CD14-positive monocyte (primary cell): Measurements from ENCODE around the gene MIPEP. TPM values are rescaled to one million over a fixed set of nuclear protein-coding genes. Genes with fewer than 3 reads are reported as not detected.

ENCODE experiments used
- DNase-seq, 3 donors: peaks; one replicate each; pipeline ENCODE4 v3.0.0-alpha.2; 2011 to 2022
- H2AFZ ChIP-seq: 2 replicates; pipeline ENCODE4 v1.6.0; 2012; ENCODE audit warnings: mild to moderate bottlenecking, low read depth, low read length, inconsistent platforms; ENCODE audit not compliant: insufficient read depth, poor library complexity, severe bottlenecking
- H3K27ac ChIP-seq, 2 donors: 1 replicate in 1 of 2; 2 replicates in 1 of 2; pipeline ENCODE4 v1.5.1; 2012 to 2013; ENCODE audit warnings: low read length in 2 of 2, control low read depth in 1 of 2, inconsistent platforms in 1 of 2, low read depth in 1 of 2, mild to moderate bottlenecking in 1 of 2
- H3K27me3 ChIP-seq, 2 donors: one replicate each; pipeline versions ENCODE4 v1.6.0 to v1.6.1; 2011 to 2013; ENCODE audit warnings: low read length in 2 of 2; ENCODE audit not compliant: control insufficient read depth in 2 of 2, insufficient read depth in 2 of 2
- H3K36me3 ChIP-seq, 2 donors: replicated peaks in 1 of 2; 1 replicate in 1 of 2; 2 replicates in 1 of 2; pipeline versions ENCODE4 v1.5.1 to v1.6.1; 2012 to 2013; ENCODE audit warnings: low read length in 2 of 2, control low read depth in 1 of 2, inconsistent platforms in 1 of 2, mild to moderate bottlenecking in 1 of 2; ENCODE audit not compliant: insufficient read depth in 2 of 2, control insufficient read depth in 1 of 2
- H3K4me1 ChIP-seq, 2 donors: 1 replicate in 1 of 2; 2 replicates in 1 of 2; pipeline versions ENCODE4 v1.5.1 to v1.6.1; 2012 to 2013; ENCODE audit warnings: low read length in 2 of 2, control low read depth in 1 of 2, inconsistent platforms in 1 of 2, mild to moderate bottlenecking in 1 of 2, moderate library complexity in 1 of 2; ENCODE audit not compliant: insufficient read depth in 2 of 2, control insufficient read depth in 1 of 2
- H3K4me2 ChIP-seq: replicated peaks from 2 replicates; pipeline ENCODE3; 2012; ENCODE audit warnings: low read length, moderate library complexity, mild to moderate bottlenecking; ENCODE audit not compliant: poor library complexity, severe bottlenecking; ENCODE audit errors: extremely low read depth
- H3K4me3 ChIP-seq, 3 experiments: fragments of 200-600 bp in 1 of 3; sonication (generic) in 1 of 3; replicated peaks in 1 of 3; 1 replicate in 2 of 3; 2 replicates in 1 of 3; pipeline ENCODE4 v1.5.1; 2011 to 2013; ENCODE audit warnings: low read length in 3 of 3, mild to moderate bottlenecking in 3 of 3, control low read depth in 2 of 3, low read depth in 2 of 3, inconsistent platforms in 1 of 3, moderate library complexity in 1 of 3
- H3K79me2 ChIP-seq: 2 replicates; pipeline ENCODE4 v1.6.0; 2012; ENCODE audit warnings: mild to moderate bottlenecking, control low read depth, inconsistent platforms, low read length, moderate library complexity; ENCODE audit not compliant: insufficient read depth
- H3K9ac ChIP-seq: 2 replicates; pipeline ENCODE4 v1.6.0; 2017; ENCODE audit warnings: low read length, mild to moderate bottlenecking; ENCODE audit not compliant: insufficient read depth, poor library complexity, severe bottlenecking
- H3K9me3 ChIP-seq, 2 donors: replicated peaks in 1 of 2; 1 replicate in 1 of 2; 2 replicates in 1 of 2; pipeline versions ENCODE4 v1.5.1 to v1.6.1; 2012 to 2013; ENCODE audit warnings: low read length in 2 of 2, control low read depth in 1 of 2; ENCODE audit not compliant: control insufficient read depth in 1 of 2, insufficient read depth in 1 of 2
- H4K20me1 ChIP-seq: 2 replicates; pipeline ENCODE4 v1.6.0; 2012; ENCODE audit warnings: mild to moderate bottlenecking, low read length, control low read depth, moderate library complexity; ENCODE audit not compliant: insufficient read depth
- H3K27ac Mint-ChIP-seq, 7 donors: one replicate each; pipeline ENCODE4 v1.8.0; 2020; ENCODE audit warnings: mild to moderate bottlenecking in 7 of 7, mixed read lengths in 7 of 7, moderate library complexity in 6 of 7, inconsistent platforms in 2 of 7
- H3K27me3 Mint-ChIP-seq, 3 donors: one replicate each; pipeline ENCODE4 v1.8.0; 2021 to 2022; ENCODE audit warnings: low read depth in 3 of 3, mild to moderate bottlenecking in 3 of 3, mixed read lengths in 3 of 3, moderate library complexity in 3 of 3, inconsistent platforms in 1 of 3
- H3K36me3 Mint-ChIP-seq, 2 donors: one replicate each; pipeline ENCODE4 v1.8.0; 2020; ENCODE audit warnings: mixed read lengths in 2 of 2, inconsistent platforms in 1 of 2, mild to moderate bottlenecking in 1 of 2
- H3K4me1 Mint-ChIP-seq: one replicate; pipeline ENCODE4 v1.8.0; 2020; ENCODE audit warnings: mild to moderate bottlenecking, mixed read lengths
- H3K4me3 Mint-ChIP-seq, 2 donors: one replicate each; pipeline ENCODE4 v1.8.0; 2020; ENCODE audit warnings: mild to moderate bottlenecking in 2 of 2, mixed read lengths in 2 of 2, moderate library complexity in 1 of 2
- H3K9me3 Mint-ChIP-seq, 7 donors: one replicate each; pipeline ENCODE4 v1.8.0; 2020 to 2022; ENCODE audit warnings: mixed read lengths in 7 of 7, mild to moderate bottlenecking in 6 of 7, moderate library complexity in 6 of 7, inconsistent platforms in 2 of 7
- WGBS: methylation state at CpG from one replicate; pipeline ENCODE4 v1.1.5; 2013; ENCODE audit warnings: missing lambda C conversion rate; ENCODE audit not compliant: insufficient coverage; 5-methylcytosine and 5-hydroxymethylcytosine counted together
- intact Hi-C, 2 donors: fragments of 100-400 bp; cut with micrococcal nuclease; formaldehyde crosslinking; loops; one replicate each; pipeline versions ENCODE4 v1.15.0 to v1.15.1; 2023
- polyA plus RNA-seq, 3 donors: library from polyadenylated mRNA; depleted of rRNA in 1 of 3; unstranded in 2 of 3; stranded (reverse) in 1 of 3; fragments of 300-500 nt in 2 of 3; fragments of >200 nt in 1 of 3; fragmentation: Illumina TruSeq in 2 of 3; gene quantifications; 1 replicate in 2 of 3; 2 replicates in 1 of 3; pipeline ENCODE4 v1.2.3, GENCODE V29; 2012 to 2021
- TF ChIP-seq, protein P1 (sequence below): fragments of 200-600 bp; IDR thresholded peaks from one replicate; pipeline ENCODE4 v1.8.0; 2022; ENCODE audit warnings: antibody characterized with exemption, mild to moderate bottlenecking

MIPEP gene
- polyA plus RNA-seq, 3 donors: 1.2 to 9.9 (median 7.7) TPM

DNA sequence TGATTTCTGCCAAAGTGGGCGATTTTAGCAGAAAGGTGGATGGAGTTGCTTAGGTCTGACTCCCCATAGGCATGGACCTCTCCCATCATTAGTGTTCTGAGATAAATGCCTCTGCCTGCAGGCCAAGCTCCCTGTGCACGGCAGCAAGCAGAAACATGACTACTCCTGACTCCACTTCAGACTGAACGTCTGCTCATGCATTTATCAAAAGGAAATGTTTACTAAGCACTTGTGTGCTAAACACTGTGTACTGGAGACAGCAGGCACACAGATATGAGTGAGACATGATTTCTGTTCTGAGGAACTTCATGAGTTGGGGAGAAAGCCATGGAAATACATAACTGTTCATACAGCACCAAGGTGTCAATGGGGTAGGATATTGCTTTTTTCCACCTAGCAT lies 149.6 kb downstream of the MIPEP start:
- WGBS: no CpG with 5 or more reads among the region's 3 CpGs
- H3K79me2 ChIP-seq: no peaks in the 10 kb centered on the region
- no peaks in the 10 kb centered on the region for H3K36me3 Mint-ChIP-seq
- H3K4me3 Mint-ChIP-seq: no peak overlapping the region
- no peak overlapping the region for H3K9ac ChIP-seq
- H3K9me3 ChIP-seq: no peaks in the 10 kb centered on the region
- H3K9me3 Mint-ChIP-seq: peaks cover 0 to 2% (median 0%) of the 10 kb centered on the region in 7 donors
- no peaks in the 10 kb centered on the region for H3K4me1 ChIP-seq
- H4K20me1 ChIP-seq: no peaks in the 10 kb centered on the region
- intact Hi-C loops: no loop called here
- H3K27ac ChIP-seq: no peak overlapping the region
- H3K27ac Mint-ChIP-seq: no peak overlapping the region
- TF ChIP-seq, protein P1, sequence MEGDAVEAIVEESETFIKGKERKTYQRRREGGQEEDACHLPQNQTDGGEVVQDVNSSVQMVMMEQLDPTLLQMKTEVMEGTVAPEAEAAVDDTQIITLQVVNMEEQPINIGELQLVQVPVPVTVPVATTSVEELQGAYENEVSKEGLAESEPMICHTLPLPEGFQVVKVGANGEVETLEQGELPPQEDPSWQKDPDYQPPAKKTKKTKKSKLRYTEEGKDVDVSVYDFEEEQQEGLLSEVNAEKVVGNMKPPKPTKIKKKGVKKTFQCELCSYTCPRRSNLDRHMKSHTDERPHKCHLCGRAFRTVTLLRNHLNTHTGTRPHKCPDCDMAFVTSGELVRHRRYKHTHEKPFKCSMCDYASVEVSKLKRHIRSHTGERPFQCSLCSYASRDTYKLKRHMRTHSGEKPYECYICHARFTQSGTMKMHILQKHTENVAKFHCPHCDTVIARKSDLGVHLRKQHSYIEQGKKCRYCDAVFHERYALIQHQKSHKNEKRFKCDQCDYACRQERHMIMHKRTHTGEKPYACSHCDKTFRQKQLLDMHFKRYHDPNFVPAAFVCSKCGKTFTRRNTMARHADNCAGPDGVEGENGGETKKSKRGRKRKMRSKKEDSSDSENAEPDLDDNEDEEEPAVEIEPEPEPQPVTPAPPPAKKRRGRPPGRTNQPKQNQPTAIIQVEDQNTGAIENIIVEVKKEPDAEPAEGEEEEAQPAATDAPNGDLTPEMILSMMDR: no peak
- no peaks in the 10 kb centered on the region for H3K27me3 Mint-ChIP-seq
- no peak overlapping the region for H2AFZ ChIP-seq
- DNase-seq: no peak
- H3K36me3 ChIP-seq: no peaks in the 10 kb centered on the region
- H3K27me3 ChIP-seq: no peaks in the 10 kb centered on the region
- no peak overlapping the region for H3K4me3 ChIP-seq
- no peaks in the 10 kb centered on the region for H3K4me1 Mint-ChIP-seq
- no peak overlapping the region for H3K4me2 ChIP-seq

DNA sequence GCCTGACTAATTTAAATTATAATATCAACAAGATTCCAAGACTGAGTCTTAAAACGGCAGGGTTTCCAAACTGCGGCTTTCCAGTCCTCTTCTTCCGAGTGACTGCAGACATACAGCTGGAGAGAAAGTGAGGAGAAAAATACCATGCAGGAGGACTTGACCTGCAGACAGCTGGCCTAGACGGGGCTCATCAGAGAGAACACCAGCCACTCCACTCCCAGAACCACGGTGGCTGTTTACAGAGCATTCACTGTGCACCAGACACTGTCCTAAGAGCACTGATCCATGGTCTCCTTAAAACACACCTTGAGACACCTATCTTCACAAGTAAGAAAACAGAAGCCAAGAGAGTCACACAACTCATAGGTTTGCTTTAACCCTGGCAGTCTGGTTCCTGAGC lies 152.7 kb downstream of the MIPEP start:
- Mint-ChIP-seq H3K36me3 (peaks cover 0 to 2% of the 10 kb centered on the region in 2 donors), H3K27ac (no peak overlapping the region), H3K4me1 (no peaks in the 10 kb centered on the region), H3K4me3 (no peak overlapping the region), H3K27me3 (no peaks in the 10 kb centered on the region), H3K9me3 (peaks cover 0 to 2% (median 0%) of the 10 kb centered on the region in 7 donors)
- Histone ChIP-seq H3K9me3 (no peaks in the 10 kb centered on the region), H4K20me1 (no peaks in the 10 kb centered on the region), H3K4me1 (no peaks in the 10 kb centered on the region), H2AFZ (no peak overlapping the region), H3K9ac (no peak overlapping the region), H3K36me3 (no peaks in the 10 kb centered on the region), H3K79me2 (no peaks in the 10 kb centered on the region), H3K4me3 (no peak overlapping the region), H3K4me2 (no peak overlapping the region), H3K27me3 (no peaks in the 10 kb centered on the region), H3K27ac (no peak overlapping the region)
- WGBS: 100% methylated on average over 2 of the region's 5 CpGs
- intact Hi-C loops: no loop called here
- TF ChIP-seq, protein P1: no peak
- DNase-seq: no peak
